ENCODE results near the gene PCAT7.

- TF ChIP-seq ZBTB17 (tag by site-specific recombination; IDR thresholded peaks at IDR 0.05): no peak
- TF ChIP-seq HOXA7 (CRISPR knock-in tag; IDR thresholded peaks at IDR 0.05; ENCODE audit: borderline replicate concordance): no peak
- TF ChIP-seq CTCF (tag by site-specific recombination; IDR thresholded peaks at IDR 0.05): no peak
- no peak for TF ChIP-seq REPIN1 (tag by site-specific recombination; IDR thresholded peaks at IDR 0.05; ENCODE audit: low read depth)
- TF ChIP-seq ZNF175 (tag by site-specific recombination; IDR thresholded peaks at IDR 0.05): no peak
- no peak for TF ChIP-seq ZNF510 (tag by site-specific recombination; IDR thresholded peaks at IDR 0.05; ENCODE audit: insufficient replicate concordance)
- no peak for TF ChIP-seq ZFP37 (tag by site-specific recombination; IDR thresholded peaks at IDR 0.05)
- no peak for TF ChIP-seq ZNF350 (tag by site-specific recombination; IDR thresholded peaks at IDR 0.05)
- TF ChIP-seq ZNF585B (tag by site-specific recombination; IDR thresholded peaks at IDR 0.05): no peak
Measured at GRCh38 chr9:94593459-94594345, 38.8 kb downstream of the PCAT7 start, which contains the start of gene FBP2.

All from HEK293 (cell line).